Heart left ventricle (tissue), 16 donors: ENCODE results near the gene GALNT9. TPM values are rescaled to one million over a fixed set of nuclear protein-coding genes. Genes with fewer than 3 reads are reported as not detected.

Source experiments
- ATAC-seq, 4 donors: fragments of 200-7000 bp; cut with Tn5 transposase; one replicate each; pipeline ENCODE4 v1.9.1; 2020 to 2022; ENCODE audit warnings: moderate library complexity in 4 of 4, mild to moderate bottlenecking in 3 of 4, moderate number of reproducible peaks in 1 of 4
- DNase-seq, 5 donors: peaks; one replicate each; pipeline ENCODE4 v3.0.0-alpha.2; 2020
- H3K27ac ChIP-seq, 12 donors: fragments of 200-600 bp; sonication (generic) in 4 of 12; one replicate each; pipeline versions ENCODE4 v1.5.0 to v1.8.0; 2016 to 2022; ENCODE audit warnings: mild to moderate bottlenecking in 2 of 12
- H3K27me3 ChIP-seq, 9 donors: fragments of 200-600 bp; sonication (generic) in 2 of 9; one replicate each; pipeline versions ENCODE4 v1.5.1 to v1.8.0; 2016 to 2022; ENCODE audit warnings: mild to moderate bottlenecking in 3 of 9
- H3K36me3 ChIP-seq, 9 donors: fragments of 200-600 bp; sonication (generic) in 2 of 9; one replicate each; pipeline versions ENCODE4 v1.5.0 to v1.8.0; 2018 to 2022; ENCODE audit warnings: mild to moderate bottlenecking in 2 of 9
- H3K4me1 ChIP-seq, 12 donors: fragments of 200-600 bp; sonication (generic) in 4 of 12; one replicate each; pipeline versions ENCODE4 v1.5.0 to v1.8.0; 2016 to 2022; ENCODE audit warnings: mild to moderate bottlenecking in 3 of 12
- H3K4me3 ChIP-seq, 12 donors: fragments of 200-600 bp; sonication (generic) in 4 of 12; one replicate each; pipeline versions ENCODE4 v1.5.0 to v1.8.0; 2017 to 2022; ENCODE audit warnings: mild to moderate bottlenecking in 9 of 12, moderate library complexity in 4 of 12
- H3K9me3 ChIP-seq, 12 donors: fragments of 200-600 bp; sonication (generic) in 4 of 12; one replicate each; pipeline versions ENCODE4 v1.5.0 to v1.8.0; 2016 to 2022; ENCODE audit warnings: mild to moderate bottlenecking in 1 of 12
- CTCF ChIP-seq, 12 donors: fragments of 200-600 bp; sonication (generic) in 4 of 12; IDR thresholded peaks; one replicate each; pipeline versions ENCODE4 v1.5.0 to v1.8.0; 2018 to 2022; ENCODE audit warnings: antibody characterized with exemption in 12 of 12, mild to moderate bottlenecking in 5 of 12
- POLR2A ChIP-seq, 2 donors: fragments of 450-650 bp; IDR thresholded peaks; one replicate each; pipeline ENCODE4 v1.6.1; 2017; ENCODE audit warnings: antibody characterized with exemption in 2 of 2, mild to moderate bottlenecking in 2 of 2, moderate library complexity in 2 of 2
- WGBS, 4 donors: extraction: QIAGEN DNeasy Blood & Tissue Kit in 2 of 4; methylation state at CpG; one replicate each; pipeline versions ENCODE4 v1.1.5 to v1.1.7; 2013 to 2018; 5-methylcytosine and 5-hydroxymethylcytosine counted together
- intact Hi-C, 10 donors: fragments of 100-400 bp; cut with DNase I; formaldehyde crosslinking; loops; one replicate each; pipeline versions ENCODE4 v1.11.1 to v1.14.2; 2022
- polyA plus RNA-seq, 2 donors: library from polyadenylated mRNA; stranded (reverse); fragments of 200-250 nt; gene quantifications; one replicate each; pipeline ENCODE4 v1.2.3, GENCODE V29; 2013
- total RNA-seq, 9 donors: library from RNA; depleted of rRNA in 2 of 9; stranded (reverse); fragments of >200 nt in 2 of 9; fragmentation: NEBNext Ultra II Directional in 3 of 9; extraction: Animal tissue kit (Norgen Biotek cat#: 25700) in 3 of 9; gene quantifications; one replicate each; pipeline versions ENCODE4 v1.1.0 to v1.2.4, GENCODE V29; 2016 to 2023
- donor health status: ischemic (EF 13 %, LVEDD 7.1; RV severe dilation, severe dysfunction).
- donor health status: healthy with polysubstance abuse.
- donor health status: DM: no; HTN: yes; CAD: no.
- donor health status: DM: no; HTN: no; CAD: no.
- donor health status: ischemic (EF 25% LVEDD 6.9; RV normal size, moderate dysfunction).
- donor health status: ischemic (EF 25% LVEDD 5.7; RV mildly dilated, moderate dysfunction).
- donor health status: healthy.
- donor health status: DM: yes; HTN: yes; CAD: no.
- donor health status: ischemic (EF 35%, LVEDD 5.7; RV mildly dilated, moderate dysfunction).
- donor health status: nonischemic (EF 11% LVEDD 7.7; RV severe dilation, severe dysfunction).
- donor health status: DM: yes; HTN: yes; CAD: no.
- donor health status: PGD.
- donor health status: ischemic (EF 29% LVEDD 5.4; RV normal size, mild dysfunction).
- donor health status: nonischemic (EF 23%, LVEDD 6.1; RV moderate dilation, normal function).

The GALNT9 gene
- total and polyA plus RNA-seq, 11 donors, result 10.3 TPM; not detected in 10

- Histone ChIP-seq H3K4me1 (no peaks in the 10 kb centered on the region), H3K4me3 (no peak overlapping the region), H3K9me3 (no peaks in the 10 kb centered on the region), H3K27me3 (peaks cover 18 to 80% (median 48%) of the 10 kb centered on the region in 9 donors), H3K27ac (no peak overlapping the region), H3K36me3 (no peaks in the 10 kb centered on the region)
- TF ChIP-seq POLR2A (IDR thresholded peaks at IDR 0.05) (no peak), CTCF (IDR thresholded peaks at IDR 0.05) (no peak)
- DNase-seq, result no peak
- 69 to 76% (median 73%) methylated on average over 2 of the region's 2 CpGs for WGBS, 4 donors
- no peak for ATAC-seq
- intact Hi-C loops, result no loop called here
Measured at GRCh38 chr12:132279930-132280329, 49.5 kb downstream of the GALNT9 start.

- no peak overlapping the region for H3K27ac ChIP-seq
- intact Hi-C loops, result no loop called here
- H3K36me3 ChIP-seq, result no peaks in the 10 kb centered on the region
- TF ChIP-seq CTCF (IDR thresholded peaks at IDR 0.05), result no peak
- no peaks in the 10 kb centered on the region for H3K9me3 ChIP-seq
- 56 to 71% (median 65%) methylated on average over 12 to 18 of the region's 18 CpGs for WGBS, 4 donors
- peak; percentile 44 to 83 (median 72) for DNase-seq
- H3K27me3 ChIP-seq, result peaks cover 12 to 80% (median 48%) of the 10 kb centered on the region in 9 donors
- H3K4me3 ChIP-seq, result no peak overlapping the region
- no peaks in the 10 kb centered on the region for H3K4me1 ChIP-seq
- ATAC-seq, result peak; percentile 63 to 92 (median 78)
Measured at GRCh38 chr12:132279184-132279889, 50.1 kb downstream of the GALNT9 start.

GRCh38 chr12:132278401-132279183, 50.8 kb downstream of the GALNT9 start:
- peaks cover 12 to 88% (median 50%) of the 10 kb centered on the region in 9 donors for H3K27me3 ChIP-seq
- TF ChIP-seq POLR2A (IDR thresholded peaks at IDR 0.05) (no peak), CTCF (IDR thresholded peaks at IDR 0.05) (no peak)
- H3K4me1 ChIP-seq, result no peaks in the 10 kb centered on the region
- ATAC-seq (peak in 1 of 4 donors; percentile 8), DNase-seq (peak in 1 of 5 donors; percentile 53)
- intact Hi-C loops, result no loop called here
- no peak overlapping the region for H3K27ac ChIP-seq
- H3K36me3 ChIP-seq, result no peaks in the 10 kb centered on the region
- 65 to 69% (median 67%) methylated on average over 31 to 38 of the region's 38 CpGs for WGBS, 4 donors
- H3K9me3 ChIP-seq, result no peaks in the 10 kb centered on the region
- no peak overlapping the region for H3K4me3 ChIP-seq

- H3K36me3 ChIP-seq, result no peaks in the 10 kb centered on the region
- peak in 1 of 5 donors; percentile 24 for DNase-seq
- no peaks in the 10 kb centered on the region for H3K9me3 ChIP-seq
- H3K27me3 ChIP-seq, result peaks cover 9 to 85% (median 50%) of the 10 kb centered on the region in 9 donors
- no peak overlapping the region for H3K27ac ChIP-seq
- intact Hi-C loops, result no loop called here
- ATAC-seq, result no peak
- 49 to 54% (median 52%) methylated on average over 12 of the region's 12 CpGs for WGBS, 4 donors
- no peak overlapping the region for H3K4me3 ChIP-seq
- no peaks in the 10 kb centered on the region for H3K4me1 ChIP-seq
- no peak for TF ChIP-seq POLR2A (IDR thresholded peaks at IDR 0.05)
- no peak for TF ChIP-seq CTCF (IDR thresholded peaks at IDR 0.05)
Measured at GRCh38 chr12:132277949-132278348, 51.4 kb downstream of the GALNT9 start.
